Gastrocnemius medialis (tissue), 4 donors: Measurements from ENCODE around the gene AHI1.
"Not testable (repeated sequence)": the region's sequence is repeated elsewhere in the genome, so short reads cannot be mapped to it uniquely, and the experiment has no call there.

Experiments used
- CTCF ChIP-seq, 5 experiments: fragments of 450-650 bp in 3 of 5; fragments of 200-600 bp in 2 of 5; sonication (generic) in 2 of 5; IDR thresholded peaks in 4 of 5; conservative IDR thresholded peaks in 1 of 5; 1 replicate in 4 of 5; 2 replicates in 1 of 5; pipeline ENCODE4 v1.5.1; 2016 to 2019; ENCODE audit warnings: antibody characterized with exemption in 5 of 5, mild to moderate bottlenecking in 3 of 5, moderate library complexity in 3 of 5
- POLR2A ChIP-seq, 2 donors: fragments of 450-650 bp; IDR thresholded peaks; one replicate each; pipeline ENCODE4 v1.6.1; 2017; ENCODE audit warnings: antibody characterized with exemption in 2 of 2, mild to moderate bottlenecking in 2 of 2, moderate library complexity in 2 of 2

GRCh38 chr6:135246412-135247012, 251.0 kb downstream of the AHI1 start:
- TF ChIP-seq POLR2A (IDR thresholded peaks at IDR 0.05); CTCF (IDR thresholded peaks at IDR 0.05 in 4 of 5, conservative IDR thresholded peaks at IDR 0.05 in 1 of 5): not testable (repeated sequence)
